ENCODE data around the gene F13A1.

F13A1 gene

GRCh38 chr6:6131492-6132109 is 188.9 kb downstream of the F13A1 start:
- H3K27ac ChIP-seq (ENCODE audit: extremely low read depth, low read depth, low read length), result no peak overlapping the region
- H3K4me3 ChIP-seq (ENCODE audit: low read depth, low read length), result no peak overlapping the region
- no peaks in the 10 kb centered on the region for H3K4me1 ChIP-seq (ENCODE audit: control insufficient read depth, insufficient read depth, low read length)
- ChIA-PET CTCF (interaction anchor here (0.6 to 3.7 kb wide), 36 partner anchors 11 to 1905 kb away, joined by 3 to 23 read pairs (median 4); no protein-coding TSS in a partner anchor), POLR2A (no interaction called here)
- no peaks in the 10 kb centered on the region for H3K36me3 ChIP-seq (ENCODE audit: control insufficient read depth in 2 of 2, insufficient read depth in 1 of 2, low read length in 2 of 2)
- TF ChIP-seq ZNF664 (tag by site-specific recombination; IDR thresholded peaks at IDR 0.05), result no peak
- TF ChIP-seq ZNF449 (tag by site-specific recombination; IDR thresholded peaks at IDR 0.05), result no peak
- TF ChIP-seq ZNF654 (tag by site-specific recombination; IDR thresholded peaks at IDR 0.05; ENCODE audit: low read depth), result peak; percentile 26
- no peak for TF ChIP-seq ZNF175 (tag by site-specific recombination; IDR thresholded peaks at IDR 0.05)
- no peaks in the 10 kb centered on the region for H3K9me3 ChIP-seq (ENCODE audit: control insufficient read depth, insufficient read depth, low read depth, low read length)

DNA sequence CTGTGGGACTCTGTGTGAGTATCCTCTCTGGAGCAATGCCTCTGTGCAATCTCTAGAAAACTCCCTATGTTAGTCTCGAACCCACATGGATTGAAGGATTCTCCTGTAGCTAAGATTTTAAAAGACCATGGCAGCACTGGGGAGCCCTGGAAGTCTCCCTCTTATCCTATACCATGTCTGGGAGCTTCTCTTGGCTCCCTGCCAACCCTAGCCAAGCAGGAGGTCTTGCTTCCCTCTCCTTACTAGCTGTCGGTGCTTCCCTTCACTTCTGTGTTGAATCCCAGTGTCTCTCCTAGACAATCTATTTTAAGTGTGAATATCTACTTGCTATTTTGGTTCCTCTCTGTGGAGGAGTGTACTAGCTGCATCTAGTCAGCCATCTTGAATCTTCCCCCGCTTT is 195.0 kb downstream of the F13A1 start:
- H3K9me3 ChIP-seq (ENCODE audit: control insufficient read depth, insufficient read depth, low read depth, low read length), result no peaks in the 10 kb centered on the region
- TF ChIP-seq ZNF747 (tag by site-specific recombination; IDR thresholded peaks at IDR 0.05) (no peak), ZNF843 (tag by site-specific recombination; IDR thresholded peaks at IDR 0.05) (no peak), ZNF132 (tag by site-specific recombination; IDR thresholded peaks at IDR 0.05; ENCODE audit: borderline replicate concordance) (no peak), ZNF677 (tag by site-specific recombination; IDR thresholded peaks at IDR 0.05) (no peak), WT1 (tag by site-specific recombination; IDR thresholded peaks at IDR 0.05) (no peak), KLF1 (tag by site-specific recombination; IDR thresholded peaks at IDR 0.05) (no peak), ZBTB6 (tag by site-specific recombination; IDR thresholded peaks at IDR 0.05) (no peak), ZNF394 (tag by site-specific recombination; IDR thresholded peaks at IDR 0.05; ENCODE audit: borderline replicate concordance) (no peak), ZNF302 (tag by site-specific recombination; IDR thresholded peaks at IDR 0.05; ENCODE audit: low read depth) (no peak), GFI1B (tag by site-specific recombination; IDR thresholded peaks at IDR 0.05) (no peak), ZNF830 (tag by site-specific recombination; IDR thresholded peaks at IDR 0.05; ENCODE audit: low read depth) (no peak), KLF16 (tag by site-specific recombination; IDR thresholded peaks at IDR 0.05) (no peak), TRIM28 (IDR thresholded peaks at IDR 0.05; ENCODE audit: borderline replicate concordance, low read length) (no peak), ZNF174 (tag by site-specific recombination; IDR thresholded peaks at IDR 0.05) (no peak), ZNF777 (tag by site-specific recombination; IDR thresholded peaks at IDR 0.05; ENCODE audit: borderline replicate concordance) (no peak), ZNF391 (tag by site-specific recombination; IDR thresholded peaks at IDR 0.05; ENCODE audit: borderline replicate concordance, low read depth) (no peak)
- TF ChIP-seq, protein P1, sequence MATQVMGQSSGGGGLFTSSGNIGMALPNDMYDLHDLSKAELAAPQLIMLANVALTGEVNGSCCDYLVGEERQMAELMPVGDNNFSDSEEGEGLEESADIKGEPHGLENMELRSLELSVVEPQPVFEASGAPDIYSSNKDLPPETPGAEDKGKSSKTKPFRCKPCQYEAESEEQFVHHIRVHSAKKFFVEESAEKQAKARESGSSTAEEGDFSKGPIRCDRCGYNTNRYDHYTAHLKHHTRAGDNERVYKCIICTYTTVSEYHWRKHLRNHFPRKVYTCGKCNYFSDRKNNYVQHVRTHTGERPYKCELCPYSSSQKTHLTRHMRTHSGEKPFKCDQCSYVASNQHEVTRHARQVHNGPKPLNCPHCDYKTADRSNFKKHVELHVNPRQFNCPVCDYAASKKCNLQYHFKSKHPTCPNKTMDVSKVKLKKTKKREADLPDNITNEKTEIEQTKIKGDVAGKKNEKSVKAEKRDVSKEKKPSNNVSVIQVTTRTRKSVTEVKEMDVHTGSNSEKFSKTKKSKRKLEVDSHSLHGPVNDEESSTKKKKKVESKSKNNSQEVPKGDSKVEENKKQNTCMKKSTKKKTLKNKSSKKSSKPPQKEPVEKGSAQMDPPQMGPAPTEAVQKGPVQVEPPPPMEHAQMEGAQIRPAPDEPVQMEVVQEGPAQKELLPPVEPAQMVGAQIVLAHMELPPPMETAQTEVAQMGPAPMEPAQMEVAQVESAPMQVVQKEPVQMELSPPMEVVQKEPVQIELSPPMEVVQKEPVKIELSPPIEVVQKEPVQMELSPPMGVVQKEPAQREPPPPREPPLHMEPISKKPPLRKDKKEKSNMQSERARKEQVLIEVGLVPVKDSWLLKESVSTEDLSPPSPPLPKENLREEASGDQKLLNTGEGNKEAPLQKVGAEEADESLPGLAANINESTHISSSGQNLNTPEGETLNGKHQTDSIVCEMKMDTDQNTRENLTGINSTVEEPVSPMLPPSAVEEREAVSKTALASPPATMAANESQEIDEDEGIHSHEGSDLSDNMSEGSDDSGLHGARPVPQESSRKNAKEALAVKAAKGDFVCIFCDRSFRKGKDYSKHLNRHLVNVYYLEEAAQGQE (tag by site-specific recombination; IDR thresholded peaks at IDR 0.05), result no peak
- TF ChIP-seq, protein P2, sequence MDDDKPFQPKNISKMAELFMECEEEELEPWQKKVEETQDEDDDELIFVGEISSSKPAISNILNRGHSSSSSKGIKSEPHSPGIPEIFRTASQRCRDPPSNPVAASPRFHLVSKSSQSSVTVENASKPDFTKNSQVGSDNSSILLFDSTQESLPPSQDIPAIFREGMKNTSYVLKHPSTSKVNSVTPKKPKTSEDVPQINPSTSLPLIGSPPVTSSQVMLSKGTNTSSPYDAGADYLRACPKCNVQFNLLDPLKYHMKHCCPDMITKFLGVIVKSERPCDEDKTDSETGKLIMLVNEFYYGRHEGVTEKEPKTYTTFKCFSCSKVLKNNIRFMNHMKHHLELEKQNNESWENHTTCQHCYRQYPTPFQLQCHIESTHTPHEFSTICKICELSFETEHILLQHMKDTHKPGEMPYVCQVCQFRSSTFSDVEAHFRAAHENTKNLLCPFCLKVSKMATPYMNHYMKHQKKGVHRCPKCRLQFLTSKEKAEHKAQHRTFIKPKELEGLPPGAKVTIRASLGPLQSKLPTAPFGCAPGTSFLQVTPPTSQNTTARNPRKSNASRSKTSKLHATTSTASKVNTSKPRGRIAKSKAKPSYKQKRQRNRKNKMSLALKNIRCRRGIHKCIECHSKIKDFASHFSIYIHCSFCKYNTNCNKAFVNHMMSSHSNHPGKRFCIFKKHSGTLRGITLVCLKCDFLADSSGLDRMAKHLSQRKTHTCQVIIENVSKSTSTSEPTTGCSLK (tag by site-specific recombination; IDR thresholded peaks at IDR 0.05), result no peak
- TF ChIP-seq, protein P3, sequence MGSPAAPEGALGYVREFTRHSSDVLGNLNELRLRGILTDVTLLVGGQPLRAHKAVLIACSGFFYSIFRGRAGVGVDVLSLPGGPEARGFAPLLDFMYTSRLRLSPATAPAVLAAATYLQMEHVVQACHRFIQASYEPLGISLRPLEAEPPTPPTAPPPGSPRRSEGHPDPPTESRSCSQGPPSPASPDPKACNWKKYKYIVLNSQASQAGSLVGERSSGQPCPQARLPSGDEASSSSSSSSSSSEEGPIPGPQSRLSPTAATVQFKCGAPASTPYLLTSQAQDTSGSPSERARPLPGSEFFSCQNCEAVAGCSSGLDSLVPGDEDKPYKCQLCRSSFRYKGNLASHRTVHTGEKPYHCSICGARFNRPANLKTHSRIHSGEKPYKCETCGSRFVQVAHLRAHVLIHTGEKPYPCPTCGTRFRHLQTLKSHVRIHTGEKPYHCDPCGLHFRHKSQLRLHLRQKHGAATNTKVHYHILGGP (tag by site-specific recombination; IDR thresholded peaks at IDR 0.05), result no peak
- no peaks in the 10 kb centered on the region for H3K36me3 ChIP-seq (ENCODE audit: control insufficient read depth in 2 of 2, insufficient read depth in 1 of 2, low read length in 2 of 2)
- CTCF ChIA-PET, result no interaction called here
- POLR2A ChIA-PET, result no interaction called here
- H3K4me1 ChIP-seq (ENCODE audit: control insufficient read depth, insufficient read depth, low read length), result no peaks in the 10 kb centered on the region
- H3K4me3 ChIP-seq (ENCODE audit: low read depth, low read length), result no peak overlapping the region
- H3K27ac ChIP-seq (ENCODE audit: extremely low read depth, low read depth, low read length), result no peak overlapping the region
